ENCODE results near the gene DIAPH2.

Gene DIAPH2

GRCh38 chrX:97046867-97047266, 362.2 kb downstream of the DIAPH2 start:
- DNase-seq (ENCODE audit: low read depth, low spot score), result no peak

- no peak for DNase-seq (ENCODE audit: low read depth, low spot score)
These were observed 365.8 kb downstream of the DIAPH2 start for GRCh38 chrX:97050392-97050791.

DNA sequence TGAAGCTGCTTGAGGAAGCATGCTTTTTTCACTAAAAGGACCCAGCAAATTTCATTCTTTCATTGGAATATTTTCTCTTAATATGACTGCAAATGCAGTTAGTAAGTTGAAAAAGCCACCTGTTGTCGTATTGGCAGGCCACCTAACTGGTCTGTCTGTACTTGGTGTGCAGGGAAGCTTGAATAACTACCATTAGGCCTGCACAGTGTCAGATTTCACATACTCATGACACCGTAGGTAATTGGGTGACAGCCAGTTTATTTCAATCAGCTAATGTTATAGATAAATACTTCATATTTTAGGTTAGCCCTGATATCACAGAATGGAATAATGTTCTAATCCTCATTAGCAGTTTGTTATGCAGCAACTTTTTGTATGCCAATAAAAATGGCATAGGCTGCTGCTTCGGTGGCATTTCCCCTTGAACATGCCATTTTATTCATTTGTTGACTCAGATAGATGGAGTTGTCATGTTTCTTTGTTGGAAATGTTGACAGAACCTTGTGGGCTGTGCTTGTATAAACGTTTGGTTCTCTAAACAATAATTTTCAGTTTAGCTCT, 372.8 kb downstream of the DIAPH2 start:
- no peak for DNase-seq (ENCODE audit: low read depth, low spot score)

DNA sequence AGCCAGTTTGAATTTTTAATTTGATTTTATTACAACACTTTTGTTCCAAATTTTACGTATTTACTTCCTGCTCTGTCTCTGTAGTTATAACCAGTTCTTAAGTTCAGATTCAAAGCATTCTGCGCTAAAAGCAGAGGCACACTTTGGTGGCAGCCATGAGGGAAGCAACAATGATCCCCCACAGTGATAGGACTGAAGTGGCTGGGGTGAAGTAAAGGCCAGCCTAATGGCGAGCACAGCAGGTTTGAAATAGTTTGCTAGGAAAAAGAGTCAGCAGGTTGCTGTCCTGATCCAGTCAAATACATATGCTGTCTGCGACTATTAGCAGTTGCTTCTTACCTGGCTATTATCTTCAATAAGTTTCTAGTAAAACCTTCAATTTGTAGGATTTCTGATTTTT, 375.4 kb downstream of the DIAPH2 start:
- no peak for DNase-seq (ENCODE audit: low read depth, low spot score)

DNA sequence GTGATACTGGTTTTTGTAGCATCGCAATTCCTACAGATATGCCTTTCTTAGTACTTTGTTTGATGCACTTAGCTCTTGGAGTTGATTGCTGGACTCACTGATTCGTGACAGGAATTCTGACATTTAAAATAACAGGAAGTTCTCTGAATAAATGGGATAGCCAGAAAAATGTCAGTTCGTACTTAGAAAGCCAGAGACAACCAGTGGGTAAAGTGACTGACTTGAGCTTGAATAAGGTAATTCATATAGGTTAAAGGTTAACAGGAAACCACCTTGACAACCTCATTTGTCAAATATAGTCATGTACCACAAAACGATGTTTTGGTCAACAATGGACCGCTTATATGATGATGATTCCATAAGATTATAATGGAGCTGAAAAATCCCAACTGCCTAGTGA, 380.4 kb downstream of the DIAPH2 start:
- DNase-seq (ENCODE audit: low read depth, low spot score), result no peak

DNA sequence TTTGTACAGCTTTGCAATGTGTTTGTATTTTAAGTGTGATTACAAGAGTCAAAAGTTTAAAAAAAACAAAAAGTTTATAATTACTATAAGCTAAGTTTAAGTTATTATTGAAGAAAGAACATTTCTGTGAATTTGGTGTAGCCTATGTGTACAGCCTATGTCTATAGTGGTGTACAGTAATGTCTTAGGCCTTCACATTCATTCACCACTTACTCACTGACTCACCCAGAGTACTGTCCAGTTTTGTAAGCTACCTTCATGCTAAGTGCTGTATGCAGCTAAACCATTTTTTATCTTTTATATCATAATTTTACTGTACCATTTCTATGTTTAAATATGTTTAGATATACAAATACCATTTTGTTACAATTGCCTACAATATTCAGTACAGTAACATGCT, 381.3 kb downstream of the DIAPH2 start:
- DNase-seq (ENCODE audit: low read depth, low spot score), result no peak

GRCh38 chrX:97066381-97066780, 381.7 kb downstream of the DIAPH2 start:
- no peak for DNase-seq (ENCODE audit: low read depth, low spot score)

GRCh38 chrX:97070346-97070745, 385.7 kb downstream of the DIAPH2 start:
- no peak for DNase-seq (ENCODE audit: low read depth, low spot score)

- DNase-seq (ENCODE audit: low read depth, low spot score), result no peak
These were observed 389.8 kb downstream of the DIAPH2 start for GRCh38 chrX:97074400-97074799.

- DNase-seq (ENCODE audit: low read depth, low spot score), result no peak
These were observed 404.5 kb downstream of the DIAPH2 start for GRCh38 chrX:97089116-97089515.

DNA sequence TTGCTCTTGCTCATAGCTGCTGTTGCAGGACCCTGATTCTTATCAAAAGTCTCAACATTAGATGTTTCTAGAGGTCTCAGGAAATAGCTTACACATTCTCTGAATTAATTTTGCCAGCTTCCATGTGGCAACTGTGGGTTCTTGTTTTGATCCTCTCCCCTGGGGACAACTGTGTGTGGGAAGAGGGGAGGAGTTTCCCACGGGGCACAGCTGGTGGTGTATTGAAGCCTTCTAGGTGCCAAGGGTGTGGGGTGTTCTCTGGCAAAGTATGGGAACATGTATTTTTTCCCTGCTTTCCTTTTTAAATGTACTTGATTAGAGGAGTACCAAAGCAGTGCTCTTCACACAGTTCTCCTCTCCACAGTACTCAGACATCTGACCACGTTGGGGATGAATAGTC, 411.7 kb downstream of the DIAPH2 start:
- no peak for DNase-seq (ENCODE audit: low read depth, low spot score)

DNA sequence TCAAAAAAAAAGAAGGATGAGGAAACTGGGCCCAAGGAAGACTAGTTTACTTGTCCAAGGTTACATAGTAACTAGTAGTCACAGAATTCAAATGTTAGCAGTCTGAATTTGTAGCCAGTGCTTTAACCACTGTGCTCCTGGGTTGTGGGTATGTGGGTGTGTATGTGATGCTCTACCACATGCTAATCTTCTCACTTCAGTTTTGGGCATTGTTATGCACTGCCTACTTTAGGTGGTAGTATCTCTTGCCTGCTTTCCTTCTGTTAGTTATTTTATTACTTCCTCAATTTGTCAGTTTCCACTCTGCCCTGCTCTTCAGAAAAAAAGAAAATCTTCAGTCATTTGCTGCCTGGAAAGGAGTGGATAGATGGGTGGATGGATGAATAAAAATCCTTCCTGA, 418.3 kb downstream of the DIAPH2 start:
- DNase-seq (ENCODE audit: low read depth, low spot score), result no peak

DNA sequence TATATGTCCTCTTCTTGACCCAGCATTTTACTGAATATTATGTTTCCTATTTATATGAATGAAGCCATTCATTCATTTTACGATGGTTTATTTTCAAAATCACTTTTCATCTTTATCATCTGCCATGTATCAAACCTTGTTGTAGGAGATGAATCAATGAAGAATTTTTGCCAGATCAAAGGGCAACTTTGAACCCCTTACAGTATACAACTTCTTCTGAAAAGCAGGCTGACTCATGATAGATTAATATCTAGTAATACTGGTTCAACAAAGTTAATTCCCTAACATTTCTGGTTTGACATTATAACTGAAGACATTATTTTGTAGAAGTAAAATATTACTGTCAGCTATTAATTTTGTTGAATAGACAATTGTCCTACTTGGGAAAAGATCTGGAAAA, 425.1 kb downstream of the DIAPH2 start:
- DNase-seq (ENCODE audit: low read depth, low spot score), result no peak

- DNase-seq (ENCODE audit: low read depth, low spot score), result no peak
These were observed 432.9 kb downstream of the DIAPH2 start for GRCh38 chrX:97117572-97117971.

GRCh38 chrX:97119474-97120109, 434.9 kb downstream of the DIAPH2 start:
- DNase-seq (ENCODE audit: low read depth, low spot score), result no peak

- DNase-seq (ENCODE audit: low read depth, low spot score), result no peak
These were observed 438.4 kb downstream of the DIAPH2 start for GRCh38 chrX:97123001-97123400.

DNA sequence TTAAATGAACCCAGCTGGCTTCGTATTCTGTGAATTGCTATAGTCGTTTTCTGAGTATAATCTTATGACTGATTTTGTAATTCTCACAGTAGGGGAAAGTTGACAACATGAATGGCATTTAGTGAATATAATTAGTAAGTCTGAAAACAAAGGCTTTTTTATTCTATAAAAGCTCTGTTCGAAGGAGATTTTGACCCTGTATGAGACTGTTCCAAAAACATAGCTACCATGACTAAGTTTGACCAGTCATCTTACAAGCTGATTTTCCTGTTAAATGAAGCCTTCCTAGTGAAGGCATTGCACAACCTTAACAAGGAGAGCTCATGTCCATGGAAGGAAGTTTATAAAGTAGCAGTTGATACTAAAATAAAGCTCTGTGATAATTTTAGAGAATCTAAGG, 441.4 kb downstream of the DIAPH2 start:
- DNase-seq (ENCODE audit: low read depth, low spot score), result no peak

DNA sequence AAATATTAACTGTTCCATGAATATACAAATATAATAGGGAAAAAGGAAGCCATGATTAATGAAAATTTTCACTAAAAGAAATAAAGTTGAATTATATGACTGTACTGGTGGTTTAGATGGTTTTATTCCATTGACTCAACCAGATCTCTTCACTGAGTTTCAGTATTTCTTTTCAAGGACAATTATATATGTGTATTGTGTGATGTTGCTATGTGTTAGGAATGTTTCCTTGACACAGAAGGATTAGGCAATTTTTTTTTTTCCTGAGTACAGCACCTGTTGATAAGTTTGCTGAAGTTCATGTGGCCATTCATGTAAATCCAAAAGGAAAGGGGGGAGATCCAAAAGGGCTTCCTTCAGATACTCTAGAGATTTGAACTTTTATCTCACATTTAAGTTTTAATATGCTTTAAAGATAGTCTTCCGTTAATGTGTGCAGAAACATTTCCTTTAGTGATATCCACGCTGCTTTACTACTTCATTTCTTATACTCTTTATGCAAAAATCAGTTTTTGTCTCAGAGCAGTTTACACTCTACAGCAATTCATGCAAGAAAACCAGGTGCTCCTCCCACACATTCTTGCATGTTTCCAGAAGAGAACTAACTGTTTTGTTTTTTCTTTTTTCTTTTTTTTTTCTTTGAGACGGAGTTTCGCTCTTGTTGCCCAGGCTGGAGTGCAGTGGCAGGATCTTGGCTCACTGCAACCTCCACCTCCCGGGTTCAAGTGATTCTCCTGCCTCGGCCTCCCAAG, 448.2 kb downstream of the DIAPH2 start:
- DNase-seq (ENCODE audit: low read depth, low spot score), result no peak

GRCh38 chrX:97145934-97146333, 461.3 kb downstream of the DIAPH2 start:
- DNase-seq (ENCODE audit: low read depth, low spot score), result no peak

DNA sequence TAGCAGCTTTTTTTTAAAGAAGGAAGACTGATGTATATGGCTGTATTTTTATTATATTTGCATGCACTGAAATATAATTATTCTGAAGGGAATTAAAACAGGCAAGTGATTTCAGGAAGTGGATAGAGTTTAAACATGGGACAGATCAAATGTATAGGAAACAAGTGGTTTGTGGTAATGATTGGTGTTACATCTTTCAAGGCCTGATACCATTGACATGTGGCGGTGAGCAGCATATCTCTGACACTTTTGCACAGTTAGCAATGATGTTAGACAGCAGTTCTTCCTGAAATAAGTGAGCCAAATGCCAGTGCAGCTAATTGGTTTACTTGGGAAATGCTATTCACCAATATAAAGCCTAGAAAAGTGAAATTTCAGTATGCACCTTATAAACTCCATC, 471.2 kb downstream of the DIAPH2 start:
- DNase-seq (ENCODE audit: low read depth, low spot score), result no peak

- DNase-seq (ENCODE audit: low read depth, low spot score), result no peak
These were observed 473.6 kb downstream of the DIAPH2 start for GRCh38 chrX:97158269-97158668.

GRCh38 chrX:97159916-97160800, 475.5 kb downstream of the DIAPH2 start:
- no peak for DNase-seq (ENCODE audit: low read depth, low spot score)

Measured in activated naive CD8-positive, alpha-beta T cell treated with anti-CD3 and anti-CD28 coated beads, Interleukin-2, amount 50 U/mL, for 16 hours (primary cell).